ENCODE data around the gene DNAJA2. TPM values are rescaled to one million over a fixed set of nuclear protein-coding genes. Genes with fewer than 3 reads are reported as not detected.

DNAJA2 gene
- total RNA-seq, 4 donors from 2014 or later: 25.3 to 79.4 (median 40.1) TPM

DNA sequence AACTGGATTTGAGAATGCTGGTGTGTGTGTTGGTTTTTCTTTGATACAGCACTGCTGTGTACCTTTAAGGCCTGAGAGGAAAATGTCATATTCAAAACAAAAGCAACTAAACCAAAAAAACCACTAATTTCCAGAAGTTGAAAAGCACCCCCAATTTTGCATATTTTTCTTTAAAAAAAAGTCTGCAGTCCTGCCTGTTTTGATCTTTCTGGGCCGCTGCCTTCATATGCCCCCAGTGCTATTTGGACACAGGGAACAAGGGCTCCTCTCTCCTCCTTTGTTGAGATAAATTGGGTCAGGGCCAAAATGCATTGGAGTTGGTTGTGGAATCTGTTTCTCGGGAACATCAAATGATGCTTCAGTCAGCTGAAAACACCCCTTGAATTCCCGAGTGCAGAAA is 62.4 kb downstream of the DNAJA2 start:
- no peaks in the 10 kb centered on the region for H3K27me3 ChIP-seq
- intact Hi-C loops (cut with DNase I; ENCODE audit: low total_unique reads): no loop called here
- H3K4me3 ChIP-seq: no peak overlapping the region
- no peak overlapping the region for H3K27ac ChIP-seq
- no peak for TF ChIP-seq POLR2A (IDR thresholded peaks at IDR 0.05)
- no peak for TF ChIP-seq CTCF (IDR thresholded peaks at IDR 0.05)
- no peaks in the 10 kb centered on the region for H3K9me3 ChIP-seq
- no peaks in the 10 kb centered on the region for H3K36me3 ChIP-seq
- DNase-seq: no peak
- no peaks in the 10 kb centered on the region for H3K4me1 ChIP-seq

DNA sequence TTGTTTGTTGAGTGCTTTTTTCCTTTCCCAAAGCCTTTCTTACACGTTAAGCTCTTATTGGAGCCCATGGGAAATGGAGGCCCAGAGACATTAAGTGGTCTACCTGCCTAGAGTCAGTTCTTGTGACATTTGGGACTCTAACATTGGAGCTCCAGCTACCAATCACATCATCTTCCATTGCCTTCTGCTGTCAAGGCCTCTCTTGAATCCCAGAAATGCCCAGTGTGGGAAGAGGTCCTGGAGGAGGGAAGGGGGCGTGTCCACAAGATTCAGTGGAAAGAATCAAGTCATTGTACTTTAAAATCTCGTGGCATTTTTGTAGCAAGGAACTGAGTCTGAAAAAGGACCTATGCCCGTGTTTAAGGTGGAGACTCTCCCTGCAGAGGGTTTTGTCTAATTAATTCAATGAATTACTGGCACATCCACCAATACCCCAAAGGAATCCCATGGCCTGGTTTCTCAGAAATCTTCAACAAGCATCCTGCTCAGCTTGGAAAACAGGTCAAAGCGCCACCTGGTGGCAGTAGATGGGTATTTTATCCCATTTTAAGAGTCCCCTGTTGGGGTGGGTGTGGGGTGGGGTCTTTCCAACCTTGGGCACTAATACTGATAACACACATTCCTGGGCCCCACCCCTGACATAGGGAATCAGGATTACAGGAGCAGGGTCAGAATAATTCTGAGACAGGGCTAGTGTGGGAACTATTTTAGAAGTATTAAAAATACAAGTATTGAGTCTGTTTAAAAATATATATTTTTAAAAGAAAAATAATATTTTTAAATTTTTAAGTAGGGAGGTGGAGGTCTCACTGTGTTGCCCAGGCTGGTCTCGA is 64.7 kb downstream of the DNAJA2 start:
- Histone ChIP-seq H3K4me3 (no peak overlapping the region), H3K9me3 (no peaks in the 10 kb centered on the region), H3K27me3 (no peaks in the 10 kb centered on the region), H3K36me3 (no peaks in the 10 kb centered on the region), H3K4me1 (no peaks in the 10 kb centered on the region), H3K27ac (no peak overlapping the region)
- DNase-seq: peak; percentile 31 to 49
- intact Hi-C loops (cut with DNase I; ENCODE audit: low total_unique reads): loop anchor here (5.0 kb wide), 1 partner anchor 56 kb away; no protein-coding TSS in a partner anchor
- peak; percentile 51 to 89 (median 70) for TF ChIP-seq CTCF (IDR thresholded peaks at IDR 0.05)
- TF ChIP-seq POLR2A (IDR thresholded peaks at IDR 0.05): no peak

- intact Hi-C loops (cut with DNase I; ENCODE audit: low total_unique reads): loop anchor here (5.0 kb wide), 1 partner anchor 55 kb away; no protein-coding TSS in a partner anchor
- H3K36me3 ChIP-seq: no peaks in the 10 kb centered on the region
- H3K4me3 ChIP-seq: no peak overlapping the region
- no peaks in the 10 kb centered on the region for H3K9me3 ChIP-seq
- no peak for DNase-seq
- TF ChIP-seq POLR2A (IDR thresholded peaks at IDR 0.05) (no peak), CTCF (IDR thresholded peaks at IDR 0.05) (no peak)
- H3K27ac ChIP-seq: no peak overlapping the region
- no peaks in the 10 kb centered on the region for H3K4me1 ChIP-seq
- H3K27me3 ChIP-seq: no peaks in the 10 kb centered on the region
Measured at GRCh38 chr16:46907061-46907774, 66.3 kb downstream of the DNAJA2 start.

DNA sequence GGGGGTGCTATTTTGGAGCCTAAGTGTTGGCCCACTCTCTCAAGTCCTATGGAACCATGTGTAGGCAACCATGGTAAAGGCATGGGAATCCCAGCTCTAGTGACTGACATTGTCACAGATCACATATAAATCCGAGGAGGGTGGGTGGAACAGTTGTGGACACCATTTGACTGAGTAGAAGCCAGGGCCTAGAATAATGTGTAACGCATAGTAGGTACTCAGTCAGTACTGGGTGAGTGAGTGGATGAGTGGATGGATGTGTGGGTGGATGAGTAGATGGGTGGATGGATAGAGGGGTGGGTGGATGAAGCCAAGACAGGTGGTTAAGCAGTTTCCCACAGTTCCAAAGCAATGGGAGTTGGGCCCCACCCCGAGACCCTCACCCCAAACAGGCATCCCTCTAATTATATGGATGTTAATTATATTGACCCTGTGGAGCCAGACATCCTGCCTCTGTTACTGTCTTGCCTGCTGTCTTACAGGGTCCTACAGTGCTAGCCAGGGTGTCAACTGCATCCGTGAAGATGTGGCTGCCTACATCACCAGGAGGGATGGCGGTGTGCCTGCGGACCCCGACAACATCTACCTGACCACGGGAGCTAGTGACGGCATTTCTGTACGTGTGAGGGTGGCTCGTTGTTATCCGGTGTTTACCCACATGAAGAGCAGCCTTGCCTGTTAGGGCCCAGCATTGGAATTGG is 67.0 kb downstream of the DNAJA2 start:
- Histone ChIP-seq H3K9me3 (no peaks in the 10 kb centered on the region), H3K27me3 (no peaks in the 10 kb centered on the region), H3K4me3 (no peak overlapping the region), H3K4me1 (no peaks in the 10 kb centered on the region), H3K27ac (no peak overlapping the region), H3K36me3 (no peaks in the 10 kb centered on the region)
- DNase-seq: no peak
- no peak for TF ChIP-seq POLR2A (IDR thresholded peaks at IDR 0.05)
- no peak for TF ChIP-seq CTCF (IDR thresholded peaks at IDR 0.05)
- intact Hi-C loops (cut with DNase I; ENCODE audit: low total_unique reads): loop anchor here (5.0 kb wide), 1 partner anchor 54 kb away; no protein-coding TSS in a partner anchor

Other genes with a start within 250 kb of the DNAJA2 start
- 1 to 10 TPM in 1 of 4 donors, under 1 TPM in 2, not detected in 1; 0.51 to 4.8 (median 0.61) TPM for gene MYLK3, start 225.3 kb downstream of the DNAJA2 start, total RNA-seq
- gene C16orf87, start 142.5 kb downstream of the DNAJA2 start, total RNA-seq: 10 to 100 TPM in 1 of 4 donors, 1 to 10 TPM in 2, under 1 TPM in 1; under 0.01 to 20.1 (median 5.5) TPM
- gene GPT2, start 89.3 kb downstream of the DNAJA2 start, total RNA-seq: 10 to 100 TPM in 1 of 4 donors, 1 to 10 TPM in 2, not detected in 1; 1.5 to 11.0 (median 4.4) TPM
- 10 to 100 TPM in 1 of 4 donors, 1 to 10 TPM in 2, under 1 TPM in 1; 0.55 to 14.3 (median 5.0) TPM for gene NETO2, start 170.3 kb upstream of the DNAJA2 start, total RNA-seq

All from uterus (tissue), 4 donors.